NCI-H1092 treated with DMSO at 0.1 percent for 48 hours (cell line): Measurements from ENCODE around the gene CYP46A1.

ENCODE experiments used
- DNase-seq: peaks from one replicate; lab custom pipeline; 2025; lab: John Stamatoyannopoulos, UW

The CYP46A1 gene

DNA sequence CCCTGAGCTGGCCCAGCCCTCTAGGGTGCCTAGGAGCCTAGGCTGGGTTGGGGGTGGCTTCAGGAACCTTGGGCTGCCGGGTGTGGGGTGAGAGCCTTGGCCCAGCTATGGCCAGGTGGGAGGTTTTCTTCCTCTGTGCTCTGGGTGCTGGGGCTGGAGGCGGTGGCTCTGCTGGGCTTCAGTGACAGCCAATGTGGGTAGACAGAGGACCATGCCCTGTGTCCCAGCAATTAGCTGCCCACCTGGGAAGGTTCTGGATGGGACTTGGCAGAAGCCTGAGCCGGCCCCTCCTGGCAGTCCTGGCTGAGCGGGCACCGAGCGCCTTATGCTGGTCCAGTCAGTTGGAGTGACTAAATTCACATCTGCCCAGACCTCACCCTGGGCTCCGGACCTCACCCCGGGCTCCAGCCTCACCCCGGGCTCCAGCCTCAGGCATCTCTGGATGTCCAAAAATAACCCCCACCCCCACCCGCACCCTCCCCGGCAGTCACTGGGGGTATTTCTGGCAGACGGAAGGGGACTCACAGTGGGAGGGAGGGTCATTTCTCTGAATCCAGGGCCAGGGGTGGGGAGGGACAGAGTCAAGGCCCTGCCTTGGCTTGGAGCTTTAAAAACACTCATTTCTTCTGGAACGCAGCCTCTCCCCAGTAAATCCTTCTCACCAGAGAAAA, 46.9 kb downstream of the CYP46A1 start:
- no peak for DNase-seq

DNA sequence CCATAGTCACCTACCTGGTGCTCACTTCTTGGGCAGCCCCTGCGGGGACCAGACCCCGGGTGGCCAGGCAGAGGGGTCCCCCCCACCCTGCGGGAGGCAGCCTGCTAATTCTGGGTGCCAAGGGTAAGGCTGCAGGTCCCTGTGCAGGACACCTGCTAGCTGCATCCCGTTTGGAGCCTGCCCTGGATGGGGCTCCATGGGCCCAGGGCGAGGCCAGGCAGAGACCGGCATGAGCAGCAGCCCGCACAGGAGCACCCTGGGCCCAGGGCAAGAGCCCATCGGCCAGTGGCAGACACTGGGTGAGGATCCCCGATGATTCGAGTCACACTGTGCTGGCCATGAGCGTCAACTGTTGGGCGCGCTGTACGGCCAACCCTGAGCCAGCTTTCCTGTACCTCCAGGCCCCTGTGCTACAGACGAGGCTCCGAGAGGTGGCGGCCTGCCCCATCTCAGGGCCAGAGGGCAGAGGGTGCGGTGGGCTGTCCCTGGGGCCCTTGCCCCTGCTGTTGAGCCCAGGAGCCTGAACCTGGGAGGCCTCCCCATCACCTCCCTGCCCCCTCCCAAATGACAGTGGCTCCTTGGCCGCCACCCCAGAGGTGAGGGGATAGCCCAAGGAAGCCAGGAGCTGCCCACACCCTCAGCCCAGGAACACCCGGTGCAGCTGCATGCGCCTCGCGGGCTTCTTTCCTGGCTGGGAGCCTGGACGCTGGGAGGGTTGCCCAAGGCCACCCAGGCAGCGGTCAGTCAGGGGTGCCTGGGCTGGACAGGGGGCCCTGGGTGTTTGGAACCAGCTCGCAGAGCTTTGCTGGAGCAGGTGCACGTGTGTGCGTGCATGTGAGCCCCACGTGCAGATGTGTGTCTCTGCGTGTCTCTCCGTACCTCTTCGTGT, 47.7 kb downstream of the CYP46A1 start:
- DNase-seq = no peak

DNA sequence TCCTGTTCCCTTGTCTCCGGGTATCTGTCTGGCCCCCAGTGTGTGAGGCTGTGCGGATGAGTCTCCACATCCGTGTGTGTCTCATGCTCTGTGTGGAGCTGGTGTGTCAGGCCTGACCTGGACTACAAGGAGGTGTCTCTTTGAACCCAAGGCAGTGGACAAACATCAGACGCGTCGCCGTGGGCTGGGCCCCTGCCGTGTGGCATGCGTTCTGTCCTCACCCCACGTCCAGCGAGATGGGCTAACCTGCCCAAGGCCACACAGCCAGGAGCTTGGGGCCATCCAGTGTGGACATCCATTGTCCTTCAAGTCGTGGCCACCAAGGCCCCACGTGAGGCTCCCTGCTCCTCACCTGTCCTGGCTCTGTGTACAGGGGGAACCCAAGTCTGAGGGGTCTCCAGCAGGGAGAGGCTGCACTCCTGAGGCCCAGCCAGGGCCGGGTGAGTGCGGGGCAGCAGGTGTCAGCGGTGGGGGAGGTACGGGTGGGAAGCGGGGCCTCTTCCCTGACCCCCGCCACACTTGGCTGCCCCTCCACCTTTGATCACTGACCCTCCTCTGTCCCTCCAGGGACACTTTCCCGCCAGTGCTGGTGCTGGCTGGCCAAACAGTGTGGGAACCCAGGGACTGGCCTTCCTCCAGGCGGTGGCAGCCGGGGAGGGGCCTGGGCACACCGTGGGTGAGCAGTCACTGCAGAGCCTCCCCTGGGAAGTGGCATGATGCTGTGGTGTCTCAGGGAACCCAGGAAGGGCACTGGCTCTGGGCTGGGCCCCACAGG, 48.5 kb downstream of the CYP46A1 start:
- no peak for DNase-seq

DNA sequence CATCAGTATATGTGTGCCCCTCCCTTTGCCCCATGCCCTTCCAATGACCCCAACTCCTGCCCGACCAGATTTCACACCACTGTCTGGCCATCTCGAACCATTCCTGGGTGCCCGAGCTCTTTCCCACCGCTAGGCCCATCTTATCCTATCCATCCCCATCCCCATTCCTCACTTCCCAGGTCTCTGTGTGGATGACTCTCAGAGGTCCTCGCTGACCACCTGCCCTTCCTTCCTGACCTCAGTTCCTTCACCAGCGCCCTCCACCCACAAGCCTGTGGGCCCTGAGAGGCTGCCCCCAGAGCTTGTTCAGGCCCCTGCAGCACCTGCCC, 49.1 kb downstream of the CYP46A1 start:
- DNase-seq = no peak

DNA sequence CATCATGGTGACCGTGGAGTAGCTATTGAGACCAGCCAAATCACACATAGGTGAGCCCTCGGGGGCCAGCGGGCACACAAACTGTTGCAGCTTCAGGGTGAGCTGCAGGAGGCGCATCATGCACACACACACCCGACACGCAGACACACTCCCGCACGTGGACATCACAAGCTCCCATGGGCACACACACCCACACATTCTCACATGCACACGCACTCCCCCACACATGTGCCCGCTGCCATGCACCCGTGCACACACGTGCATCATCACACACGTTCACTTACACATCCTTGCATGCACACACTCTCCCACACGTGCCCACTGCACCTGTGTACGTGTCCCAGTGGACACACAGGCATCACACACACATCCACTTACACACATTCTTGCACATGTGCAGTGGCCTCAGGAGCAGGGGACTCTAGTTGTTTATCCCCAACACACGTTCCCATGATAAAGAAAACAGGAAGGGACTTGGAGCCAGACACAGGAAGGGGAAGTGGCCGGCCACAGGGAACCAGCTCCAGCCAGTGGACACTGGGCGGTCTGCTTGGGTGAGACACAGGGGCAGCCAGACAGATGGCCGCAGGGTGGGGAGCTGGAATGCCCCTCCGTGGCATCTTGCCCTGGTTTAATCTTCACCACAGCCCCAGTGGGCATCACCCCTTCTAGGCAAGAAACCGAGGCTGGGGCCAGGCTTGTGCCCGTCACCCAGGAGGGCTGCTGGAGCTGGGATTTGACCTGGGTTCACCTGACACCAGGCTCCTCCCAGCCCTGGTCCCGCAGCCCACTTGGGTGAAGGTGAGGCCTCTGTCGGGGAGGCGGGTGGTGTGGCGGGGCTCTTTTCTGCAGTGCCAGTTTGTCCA, 49.7 kb downstream of the CYP46A1 start:
- no peak for DNase-seq

DNA sequence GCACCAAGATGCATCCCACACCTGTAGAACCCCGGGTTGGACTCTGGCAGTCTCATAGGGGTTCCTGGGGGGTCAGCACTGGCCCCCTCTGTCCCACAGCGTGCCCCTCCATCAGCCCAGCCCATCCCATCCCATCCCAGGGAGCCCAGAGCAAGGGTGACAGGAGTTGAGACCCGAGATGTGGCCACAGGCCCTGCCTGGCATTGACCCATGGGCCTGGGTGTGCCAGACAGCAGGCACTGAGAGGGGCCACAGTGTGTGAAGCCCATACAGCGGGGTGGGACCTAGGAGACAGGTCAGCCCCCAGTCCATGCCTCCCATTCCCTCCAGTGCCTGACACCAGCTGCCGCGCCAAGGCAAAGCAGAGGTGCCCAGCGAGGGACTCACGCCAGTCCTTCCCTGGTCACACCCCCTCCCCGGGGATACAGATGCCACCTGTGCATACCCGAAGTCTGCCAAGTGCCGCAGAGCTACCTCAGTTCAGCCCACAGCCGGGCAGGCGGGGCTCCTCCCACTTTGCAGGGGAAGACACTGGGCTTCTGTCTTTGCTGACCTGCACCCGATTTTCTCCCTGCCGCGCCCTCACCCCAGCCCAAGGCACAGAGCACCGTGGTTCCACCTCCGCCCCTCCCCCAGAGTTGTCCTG, 50.4 kb downstream of the CYP46A1 start:
- DNase-seq = no peak

DNA sequence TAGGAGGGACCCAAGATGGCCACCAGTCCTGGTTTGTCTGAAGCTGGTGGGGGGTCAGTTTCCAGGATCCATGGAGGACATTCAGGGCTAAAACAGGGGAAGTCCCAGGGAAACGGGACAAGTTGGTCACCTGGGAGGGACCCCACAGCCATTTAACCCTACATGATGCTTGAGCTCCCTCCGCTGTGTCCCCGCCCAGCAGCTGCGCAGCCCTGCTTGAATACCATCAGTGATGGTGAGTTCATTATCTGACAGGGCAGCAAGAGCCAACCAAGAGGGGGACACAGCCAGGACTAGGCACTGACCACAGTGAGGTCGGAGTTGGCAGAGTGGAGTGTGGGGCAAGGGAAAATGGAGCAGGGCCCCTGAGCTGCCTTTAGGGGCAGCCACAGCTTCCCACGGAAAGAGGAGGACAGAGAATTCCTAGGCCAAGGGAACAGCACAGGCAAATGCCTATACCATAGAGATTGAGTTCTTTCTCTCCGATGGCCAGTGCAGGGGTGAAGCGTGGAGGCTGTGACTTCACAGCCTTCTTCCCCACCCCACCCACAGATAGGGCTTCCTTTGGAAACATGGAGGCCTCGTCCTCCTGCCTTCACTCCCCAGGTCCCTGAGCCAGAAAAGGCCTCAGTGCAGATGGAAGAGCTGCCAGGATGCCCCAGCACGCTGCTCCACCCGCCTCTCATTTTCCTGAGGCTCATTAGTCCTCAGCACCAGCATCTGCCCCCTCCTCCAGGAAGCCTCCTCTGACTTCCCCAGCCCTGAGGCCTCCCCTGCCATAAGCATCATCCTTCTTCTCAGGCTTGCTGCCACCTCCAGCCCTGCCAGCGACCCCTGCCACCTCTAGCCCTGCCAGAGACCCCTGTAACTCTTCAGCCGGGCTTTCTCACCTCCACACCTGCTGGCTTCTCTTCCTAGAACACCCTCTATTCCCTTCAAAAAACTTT, 51.4 kb downstream of the CYP46A1 start:
- DNase-seq = no peak

DNA sequence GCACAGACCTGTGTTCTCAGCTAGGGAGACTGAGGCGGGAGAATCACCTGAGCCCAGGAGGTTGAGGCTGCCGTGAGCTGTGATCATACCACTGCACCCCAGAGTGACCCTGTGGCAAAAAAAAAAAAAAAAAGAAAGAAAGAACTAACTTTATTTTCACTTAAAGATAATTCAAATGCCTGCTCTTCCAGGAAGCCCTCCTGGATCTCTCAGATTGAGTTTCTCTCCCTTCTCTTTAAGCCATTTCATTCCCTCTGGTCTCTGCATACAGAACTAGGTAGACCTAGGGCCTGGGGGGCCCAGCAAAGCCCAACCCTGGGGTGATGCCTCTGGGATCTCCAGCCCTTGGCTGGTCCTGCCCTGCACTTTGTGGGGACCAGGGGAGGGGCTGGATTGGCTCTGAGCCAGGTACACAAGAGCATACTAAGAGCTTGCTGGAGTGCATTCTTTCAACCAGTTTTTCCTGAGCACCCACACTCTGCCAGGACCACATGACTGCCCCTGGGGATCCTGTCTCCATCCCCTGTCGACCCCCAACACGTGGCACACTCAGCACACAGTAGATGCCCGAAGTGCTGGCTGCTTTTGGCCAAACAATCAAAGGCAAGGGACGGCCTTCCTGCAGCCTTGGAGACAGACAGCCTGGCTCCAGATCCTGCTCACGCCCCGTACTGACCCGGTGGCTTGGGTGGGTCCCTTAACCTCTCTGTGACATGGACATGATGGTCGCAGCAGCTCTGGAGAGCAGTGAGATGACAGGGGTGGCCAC, 52.7 kb downstream of the CYP46A1 start:
- DNase-seq = no peak

DNA sequence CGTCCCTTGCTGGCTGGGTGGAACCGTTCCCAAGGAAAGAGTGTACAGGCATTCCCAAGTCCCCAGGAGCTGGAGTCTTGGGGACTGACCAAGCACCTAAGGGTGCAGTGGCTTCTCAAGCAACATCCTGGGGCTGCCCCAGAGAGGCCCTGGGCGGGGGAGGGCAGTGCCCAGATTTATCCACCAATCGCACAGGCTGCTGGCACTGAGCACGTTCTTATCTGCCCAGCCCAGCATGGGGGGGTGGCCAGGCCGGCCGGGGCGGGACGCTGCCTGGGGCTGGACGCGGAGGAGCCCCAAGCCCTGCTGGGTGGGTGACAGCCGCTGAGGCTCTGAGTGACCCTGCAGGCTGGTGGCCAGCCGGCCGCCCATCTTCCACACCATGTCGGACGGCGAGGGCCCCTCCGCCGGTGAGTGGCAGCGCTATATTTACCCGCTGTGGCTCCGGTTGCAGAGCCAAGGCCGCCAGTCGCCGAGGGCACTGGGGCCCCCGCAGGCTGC, 53.4 kb downstream of the CYP46A1 start:
- no peak for DNase-seq

DNA sequence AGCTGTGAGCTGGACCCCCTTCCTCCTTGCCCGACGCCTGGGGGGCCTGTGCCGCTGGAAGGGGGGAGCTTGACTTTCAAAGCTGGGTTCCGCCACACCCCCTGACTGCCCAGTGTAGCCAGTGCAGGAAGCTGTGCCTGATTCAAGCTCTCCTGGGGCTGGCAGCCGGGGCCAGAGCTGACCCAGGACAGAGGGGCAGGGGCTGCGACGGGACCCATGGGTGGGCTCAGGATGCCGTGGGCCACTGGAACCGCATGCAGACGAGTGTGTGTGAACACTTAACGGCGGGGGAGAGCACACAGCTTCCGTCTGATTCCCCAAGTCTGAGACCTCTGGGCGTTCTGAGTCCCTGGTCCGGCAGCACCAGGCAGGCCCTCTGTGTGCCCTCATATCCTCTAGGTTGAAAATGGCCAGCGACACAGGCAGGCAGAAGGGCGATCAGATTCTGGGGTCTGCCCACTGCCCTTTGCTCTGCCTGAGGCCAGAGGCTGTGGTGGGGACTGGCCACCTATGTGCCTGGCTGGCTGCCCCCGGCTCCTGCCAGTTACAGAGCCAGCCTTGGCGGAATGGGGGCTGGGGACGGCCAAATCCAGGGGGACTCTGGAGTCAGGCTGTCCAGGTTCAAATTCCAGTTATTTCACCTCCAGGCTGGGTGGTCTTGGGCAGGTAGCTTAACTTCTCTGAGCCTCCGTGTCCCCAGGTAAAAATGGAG, 54.0 kb downstream of the CYP46A1 start:
- DNase-seq = no peak

DNA sequence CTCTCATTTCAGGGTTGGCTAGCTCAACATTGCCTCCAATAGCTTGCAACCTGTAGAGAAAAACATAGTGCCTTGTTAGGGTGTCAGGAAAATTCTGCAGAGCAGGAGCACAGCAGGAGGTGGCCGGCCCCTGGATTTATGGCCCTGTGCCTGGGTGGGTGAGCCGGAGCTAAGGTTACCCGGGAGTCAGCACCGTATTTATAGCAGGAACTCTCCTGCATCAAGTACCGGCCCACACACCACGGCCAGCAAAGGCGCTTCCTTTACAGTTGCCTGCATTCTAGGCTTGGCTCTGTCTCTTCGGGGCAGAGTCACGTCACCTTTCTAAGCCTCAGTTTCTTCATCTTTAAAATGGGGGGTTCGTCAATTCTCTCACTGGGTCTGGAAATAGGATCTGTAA, 56.3 kb downstream of the CYP46A1 start:
- no peak for DNase-seq

DNA sequence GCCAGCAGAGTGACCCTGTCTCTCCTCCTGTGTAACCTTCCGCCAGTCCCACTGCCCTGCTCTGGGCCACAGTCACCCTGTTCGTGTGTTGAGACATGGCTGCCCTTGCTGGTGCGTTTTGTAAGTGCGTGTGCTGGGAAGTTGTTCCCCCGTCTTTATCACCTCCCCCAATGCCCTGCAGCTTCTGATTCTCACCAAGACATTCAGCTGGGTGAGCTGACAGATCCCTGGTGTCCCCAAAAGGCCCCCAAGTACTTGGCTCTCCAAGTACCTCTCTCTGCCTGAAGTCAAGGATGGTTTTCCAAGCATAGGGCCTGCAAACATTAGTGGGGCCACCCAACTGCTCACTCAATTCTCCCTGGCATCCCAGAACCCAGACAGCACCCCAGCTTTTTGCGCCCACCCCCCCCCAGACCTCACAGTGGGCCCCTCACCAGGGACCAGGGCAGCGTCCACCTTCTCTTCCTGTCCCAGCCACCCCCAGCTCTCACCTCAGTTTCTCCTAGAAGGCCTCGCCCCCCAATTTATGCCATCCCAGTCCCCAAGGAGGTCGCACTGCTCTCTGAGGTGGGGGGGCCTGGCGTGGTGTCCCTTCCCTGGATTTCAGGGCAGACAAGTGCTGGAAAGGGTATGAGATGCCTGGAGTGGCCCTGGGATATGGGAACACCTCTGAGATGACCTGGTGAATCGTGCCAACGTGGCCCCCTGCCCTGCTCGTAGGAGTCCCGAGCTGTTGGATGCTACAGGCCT, 57.3 kb downstream of the CYP46A1 start:
- DNase-seq = no peak

DNA sequence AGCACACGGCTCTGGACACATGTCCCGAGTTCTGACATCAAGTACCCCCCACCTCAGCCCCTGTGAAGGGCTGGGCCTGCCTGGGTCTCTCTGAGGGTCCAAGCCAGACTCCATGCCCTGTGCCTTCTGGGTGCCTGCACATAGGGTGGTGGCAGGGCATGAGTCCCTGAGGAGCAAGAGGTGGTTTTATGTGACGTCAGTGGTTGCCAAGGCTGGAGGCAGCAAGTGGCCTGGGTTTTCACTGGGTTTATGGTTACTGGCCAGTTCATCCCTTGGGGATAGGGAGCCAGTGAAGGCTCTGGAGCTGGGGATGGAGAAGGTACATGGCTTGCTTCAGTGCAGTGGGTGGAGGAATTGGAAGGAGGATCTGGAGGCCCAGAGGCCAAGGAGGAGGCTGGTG, 58.0 kb downstream of the CYP46A1 start:
- DNase-seq = no peak

DNA sequence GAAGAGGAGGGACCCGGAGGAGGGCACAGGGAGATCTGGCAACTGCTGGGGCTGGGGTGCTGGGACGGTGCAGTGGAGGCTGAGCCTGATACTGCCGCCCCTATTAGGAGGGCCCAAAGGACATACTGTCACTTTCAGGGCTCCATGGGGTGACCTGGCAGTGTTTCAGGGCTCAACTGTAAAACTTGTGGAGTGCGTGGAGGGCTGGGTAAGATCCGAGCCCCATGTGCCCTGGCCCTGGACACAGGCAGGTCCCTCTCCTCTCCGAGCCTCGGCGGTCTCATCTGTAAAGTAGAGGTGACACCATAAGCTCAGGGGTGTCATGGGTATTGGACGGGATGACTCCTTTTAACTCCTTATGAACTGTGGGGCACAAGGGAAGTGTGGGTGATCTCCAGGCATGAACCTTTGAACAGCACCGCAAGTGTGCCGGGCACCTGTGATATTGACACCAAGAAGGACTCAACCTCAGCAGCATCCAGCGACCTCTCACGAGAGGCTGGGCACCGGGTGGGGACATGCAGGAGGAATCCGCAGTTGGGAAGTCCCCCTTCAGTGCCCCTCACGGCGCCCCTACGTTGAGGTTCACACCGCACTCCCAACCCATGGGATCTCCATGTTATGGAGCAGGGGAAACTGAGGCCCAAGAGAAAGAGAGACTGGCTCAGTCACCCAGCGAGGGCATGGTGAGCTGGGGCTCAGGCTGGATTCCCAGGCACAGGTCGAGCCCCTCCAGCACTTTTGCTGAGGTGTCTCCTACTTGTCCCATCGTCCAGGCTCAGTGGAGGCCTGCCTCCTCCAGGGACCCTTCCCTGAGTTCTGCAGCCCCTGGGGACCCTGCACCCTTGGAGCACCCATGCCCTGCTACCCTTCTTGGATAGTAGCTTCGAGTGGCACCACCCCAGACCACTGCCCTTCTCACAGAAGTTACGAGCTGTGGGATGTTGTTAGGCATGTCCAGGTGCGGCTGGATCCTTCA, 58.7 kb downstream of the CYP46A1 start:
- no peak for DNase-seq

DNA sequence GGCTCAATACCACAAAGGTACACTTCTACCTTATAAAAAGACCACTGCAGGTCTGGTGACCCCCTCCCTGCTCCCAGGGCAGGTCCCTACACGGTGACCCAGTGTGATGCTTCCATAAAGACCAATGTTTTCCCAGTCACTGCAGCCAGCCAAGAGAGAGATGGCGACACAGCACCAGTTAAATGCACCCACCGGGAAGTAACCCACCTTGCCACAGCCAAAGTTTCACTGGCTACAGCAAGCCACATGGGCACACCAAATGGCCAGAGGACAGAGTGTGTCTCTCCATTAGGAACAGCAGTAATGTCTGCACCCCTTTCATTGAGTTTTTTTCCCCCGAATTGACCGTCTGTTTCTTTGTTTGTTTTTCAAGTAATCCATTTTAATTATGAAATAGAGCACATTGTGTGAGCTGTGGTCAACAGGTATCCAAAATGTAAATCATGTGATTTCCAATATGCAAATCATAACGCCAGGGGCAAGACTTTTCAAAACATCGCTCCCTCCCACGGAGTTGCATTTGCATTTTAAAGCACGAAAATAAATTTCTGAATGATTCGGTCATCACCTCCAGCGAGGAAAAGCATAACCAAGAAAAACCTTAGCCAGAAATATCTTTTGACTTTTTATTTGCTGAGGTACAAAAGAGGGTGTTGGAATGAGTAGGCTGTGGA, 60.2 kb downstream of the CYP46A1 start:
- no peak for DNase-seq

DNA sequence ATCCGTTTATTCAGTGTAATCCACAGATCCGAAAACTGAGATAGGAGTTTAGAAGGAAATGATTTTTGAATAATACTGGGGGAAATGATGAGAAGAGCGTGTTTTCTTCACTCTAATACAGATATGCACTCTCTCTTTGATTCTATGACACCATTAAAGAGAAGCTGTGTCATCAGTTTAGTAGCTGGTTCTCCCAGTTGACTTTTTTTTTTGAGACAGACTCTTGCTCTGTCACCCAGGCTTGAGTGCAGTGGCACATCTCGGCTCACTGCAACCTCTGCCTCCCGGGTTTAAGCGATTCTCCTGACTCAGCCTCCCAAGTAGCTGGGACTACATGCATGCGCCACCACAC, 60.8 kb downstream of the CYP46A1 start:
- no peak for DNase-seq
